Measurements from ENCODE around the gene GCNT3. TPM values are rescaled to one million over a fixed set of nuclear protein-coding genes. Genes with fewer than 3 reads are reported as not detected.

Gene GCNT3
- total and polyA plus RNA-seq, 2 of the 8 experiments (the other 6 are each of a cell fraction or from before 2014, with no cell fraction given) = not detected

GRCh38 chr15:59569477-59569876, 42.1 kb upstream of the GCNT3 start:
- ChIA-PET CTCF (ENCODE audit: partially characterized antibody) (no interaction called here), POLR2A (ENCODE audit: partially characterized antibody) (no interaction called here)

More at GRCh38 chr15:59569477-59569876, 42.1 kb upstream of the GCNT3 start:
- H2BK15ac ChIP-seq (ENCODE audit: low read length) = no peak overlapping the region
- no peak overlapping the region for H3K4ac ChIP-seq (replicated peaks; ENCODE audit: insufficient read length, low read depth, low read length)
- DNase-seq (ENCODE audit: low read depth in 1 of 2, low spot score in 2 of 2) (no peak), FAIRE-seq (no peak)
- H2AFZ ChIP-seq (ENCODE audit: low read length) = no peak overlapping the region
- no peak overlapping the region for H2BK12ac ChIP-seq (ENCODE audit: low read depth, low read length)
- H3K23ac ChIP-seq (ENCODE audit: insufficient read length) = no peak overlapping the region
- no peaks in the 10 kb centered on the region for H3K36me3 ChIP-seq (ENCODE audit: control insufficient read depth in 2 of 4, insufficient read depth in 4 of 4, low read length in 3 of 4)
- no peaks in the 10 kb centered on the region for H3K79me2 ChIP-seq (ENCODE audit: control insufficient read depth in 1 of 2, insufficient read depth in 2 of 2, low read length in 2 of 2)
- H2BK120ac ChIP-seq (replicated peaks; ENCODE audit: low read depth, low read length) = no peak overlapping the region
- no peak overlapping the region for H4K91ac ChIP-seq (replicated peaks; ENCODE audit: insufficient read length, low read length)
- no peaks in the 10 kb centered on the region for H4K20me1 ChIP-seq (replicated peaks in 1 of 2; ENCODE audit: control insufficient read depth in 1 of 2, insufficient read depth in 2 of 2, low read length in 2 of 2)
- H2AK5ac ChIP-seq (ENCODE audit: low read depth, low read length) = no peak overlapping the region
- no peaks in the 10 kb centered on the region for H3K4me1 ChIP-seq (replicated peaks in 1 of 4; ENCODE audit: control insufficient read depth in 3 of 4, insufficient read depth in 4 of 4, low read length in 3 of 4)
- H3K79me1 ChIP-seq (ENCODE audit: low read depth, low read length) = no peaks in the 10 kb centered on the region
- H3K4me2 ChIP-seq (ENCODE audit: insufficient read depth in 1 of 2, low read depth in 2 of 2, low read length in 2 of 2) = no peak overlapping the region
- H2BK5ac ChIP-seq (ENCODE audit: low read depth, low read length) = no peak overlapping the region
- no peak overlapping the region for H3K4me3 ChIP-seq (ENCODE audit: extremely low read depth in 1 of 4, insufficient read depth in 2 of 4, low read depth in 3 of 4, low read length in 4 of 4)
- TF ChIP-seq SRF (IDR thresholded peaks at IDR 0.05; ENCODE audit: low read depth, low read length) = no peak
- TF ChIP-seq E2F6 (IDR thresholded peaks at IDR 0.05) = no peak
- TF ChIP-seq CTBP2 (IDR thresholded peaks at IDR 0.05; ENCODE audit: borderline replicate concordance, insufficient read depth, insufficient read length, low read length) = no peak
- TF ChIP-seq KDM4A (IDR thresholded peaks at IDR 0.05; ENCODE audit: low read depth, low read length, severe bottlenecking) = no peak
- TF ChIP-seq USF2 (IDR thresholded peaks at IDR 0.05; ENCODE audit: low read length) = no peak
- no peak for TF ChIP-seq SUZ12 (IDR thresholded peaks at IDR 0.05; ENCODE audit: low read length)
- no peak for TF ChIP-seq JUN (IDR thresholded peaks at IDR 0.05; ENCODE audit: low read depth, low read length)
- no peaks in the 10 kb centered on the region for H3K27me3 ChIP-seq (replicated peaks in 1 of 4; ENCODE audit: control insufficient read depth in 3 of 4, extremely low read depth in 1 of 4, insufficient read depth in 3 of 4, low read length in 3 of 4)
- H4K5ac ChIP-seq (ENCODE audit: insufficient read length, low read depth, low read length) = no peak overlapping the region
- H3K14ac ChIP-seq (ENCODE audit: insufficient read length) = no peak overlapping the region
- H3K56ac ChIP-seq (replicated peaks; ENCODE audit: insufficient read length, low read depth, low read length) = no peak overlapping the region
- 91% methylated on average over 8 of the region's 8 CpGs; no CpG with 5 or more reads in 1 of the 2 experiments for WGBS, 2 experiments (ENCODE audit: extremely low coverage in 1 of 2, insufficient coverage in 1 of 2, insufficient read length in 1 of 2, insufficient replicate concordance in 2 of 2, low coverage in 1 of 2, low lambda C conversion rate in 2 of 2, missing lambda C conversion rate in 1 of 2)
- H3K9me3 ChIP-seq (ENCODE audit: insufficient read depth in 2 of 2, low read depth in 1 of 2, low read length in 1 of 2) = peaks cover 3 to 11% of the 10 kb centered on the region in 2 experiments; a peak in 3 of 4 replicates
- no peak overlapping the region for H3K9ac ChIP-seq (replicated peaks in 1 of 4; ENCODE audit: extremely low read depth in 1 of 4, low read depth in 3 of 4, low read length in 3 of 4)
- no peak overlapping the region for H3K18ac ChIP-seq (ENCODE audit: extremely low read depth, low read length)
- H3K23me2 ChIP-seq (ENCODE audit: low read depth, low read length) = no peaks in the 10 kb centered on the region
- H4K8ac ChIP-seq (ENCODE audit: extremely low read depth, insufficient read depth, low read length) = no peak overlapping the region; the same call in 1 of the 2 replicates
- H3K27ac ChIP-seq (ENCODE audit: low read depth, low read length) = no peak overlapping the region
- no peak overlapping the region for H2BK20ac ChIP-seq (ENCODE audit: low read length)
